Left lung (tissue), 10 donors: ENCODE measurements around the gene ADPRH. TPM values are rescaled to one million over a fixed set of nuclear protein-coding genes. Genes with fewer than 3 reads are reported as not detected.
A peak's percentile ranks its signal among the peaks of the same experiment; 100 is the strongest.
"Not testable (repeated sequence)": the region's sequence is repeated elsewhere in the genome, so short reads cannot be mapped to it uniquely, and the experiment has no call there.

Experiments
- ATAC-seq: fragments of 200-7000 bp; cut with Tn5 transposase; one replicate; pipeline ENCODE4 v1.9.1; 2020; ENCODE audit warnings: moderate library complexity
- DNase-seq, 4 donors: peaks; one replicate each; pipeline ENCODE4 v3.0.0-alpha.2; 2013 to 2020
- H3K27ac ChIP-seq, 2 donors: fragments of 200-600 bp; sonication (generic) in 1 of 2; one replicate each; pipeline versions ENCODE4 v1.5.0 to v1.8.0; 2020 to 2021
- H3K27me3 ChIP-seq, 2 donors: fragments of 200-600 bp; sonication (generic) in 1 of 2; one replicate each; pipeline versions ENCODE4 v1.5.0 to v1.8.0; 2020 to 2021
- H3K36me3 ChIP-seq, 2 donors: fragments of 200-600 bp; sonication (generic) in 1 of 2; one replicate each; pipeline versions ENCODE4 v1.5.0 to v1.8.0; 2020 to 2021
- H3K4me1 ChIP-seq, 2 donors: fragments of 200-600 bp; one replicate each; pipeline ENCODE4 v1.8.0; 2021
- H3K4me3 ChIP-seq, 2 donors: fragments of 200-600 bp; sonication (generic) in 1 of 2; one replicate each; pipeline versions ENCODE4 v1.5.0 to v1.8.0; 2020 to 2021; ENCODE audit warnings: mild to moderate bottlenecking in 1 of 2
- H3K9me3 ChIP-seq, 2 donors: fragments of 200-600 bp; sonication (generic) in 1 of 2; one replicate each; pipeline versions ENCODE4 v1.5.0 to v1.8.0; 2020 to 2021
- CTCF ChIP-seq, 2 donors: fragments of 200-600 bp; sonication (generic) in 1 of 2; IDR thresholded peaks; one replicate each; pipeline versions ENCODE4 v1.5.0 to v1.8.0; 2021; ENCODE audit warnings: antibody characterized with exemption in 2 of 2
- intact Hi-C, 2 donors: fragments of 100-400 bp; cut with DNase I; formaldehyde crosslinking; loops; one replicate each; pipeline versions ENCODE4 v1.11.2 to v1.14.2; 2022
- polyA plus RNA-seq, 6 donors: library from polyadenylated mRNA; unstranded; fragments of 120-200 nt; gene quantifications; one replicate each; pipeline ENCODE4 v1.2.1, GENCODE V29; 2013; ENCODE audit not compliant: insufficient read length in 6 of 6
- total RNA-seq, 2 donors: library from RNA; stranded (reverse); fragmentation: NEBNext Ultra II Directional; extraction: Animal tissue kit (Norgen Biotek cat#: 25700); gene quantifications; one replicate each; pipeline ENCODE4 v1.2.1, GENCODE V29; 2021
- donor health status: DM: no; HTN: yes; CAD: no.
- donor health status: DM: no; HTN: no; CAD: no.

Gene ADPRH
- total and polyA plus RNA-seq, 8 donors = 9.5 to 24.0 (median 12.9) TPM

- H3K9me3 ChIP-seq = no peaks in the 10 kb centered on the region
- intact Hi-C loops = no loop called here
Observed at GRCh38 chr3:119558626-119559317, 20.5 kb upstream of the ADPRH start.

GRCh38 chr3:119559441-119559963 is 19.8 kb upstream of the ADPRH start, which contains the start of gene CD80:
CD80 (minus strand) TSS chr3:119559614; CDS start chr3:119557728, 1,886 bp downstream.
- Histone ChIP-seq H3K27me3 (no peaks in the 10 kb centered on the region), H3K4me1 (peaks cover 0 to 18% of the 10 kb centered on the region in 2 donors), H3K4me3 (peak within 1 kb of the TSS in 1 of 2 donors; percentile 0), H3K9me3 (peaks cover 0 to 2% of the 10 kb centered on the region in 2 donors), H3K36me3 (no peaks in the 10 kb centered on the region), H3K27ac (no peak within 1 kb of the TSS)
- peak in 1 of 2 donors; percentile 10 for TF ChIP-seq CTCF (IDR thresholded peaks at IDR 0.05)
- peak in 2 of 4 donors; percentile 26 to 69 for DNase-seq
- intact Hi-C loops = no loop called here
- peak; percentile 79 for ATAC-seq

More at GRCh38 chr3:119558626-119559317, 20.5 kb upstream of the ADPRH start:
- no peak for DNase-seq
- no peaks in the 10 kb centered on the region for H3K27me3 ChIP-seq
- no peaks in the 10 kb centered on the region for H3K36me3 ChIP-seq
- H3K4me3 ChIP-seq = peak overlapping the region in 1 of 2 donors; percentile 0
- no peak for TF ChIP-seq CTCF (IDR thresholded peaks at IDR 0.05)
- H3K4me1 ChIP-seq = peaks cover 0 to 18% of the 10 kb centered on the region in 2 donors
- no peak overlapping the region for H3K27ac ChIP-seq
- no peak for ATAC-seq

- ATAC-seq (no peak), DNase-seq (no peak)
- no peak overlapping the region for H3K4me3 ChIP-seq
- intact Hi-C loops = no loop called here
- no peak overlapping the region for H3K27ac ChIP-seq
- H3K4me1 ChIP-seq = peaks cover 0 to 16% of the 10 kb centered on the region in 2 donors
- H3K36me3 ChIP-seq = no peaks in the 10 kb centered on the region
- H3K27me3 ChIP-seq = no peaks in the 10 kb centered on the region
- peaks cover 0 to 2% of the 10 kb centered on the region in 2 donors for H3K9me3 ChIP-seq
- TF ChIP-seq CTCF (IDR thresholded peaks at IDR 0.05) = no peak
Observed at GRCh38 chr3:119560160-119560559, 19.1 kb upstream of the ADPRH start.

GRCh38 chr3:119562307-119562961 is 16.9 kb upstream of the ADPRH start:
- ATAC-seq = peak; percentile 45
- Histone ChIP-seq H3K36me3 (no peaks in the 10 kb centered on the region), H3K27me3 (no peaks in the 10 kb centered on the region), H3K4me1 (peaks cover 0 to 8% of the 10 kb centered on the region in 2 donors), H3K4me3 (no peak overlapping the region), H3K9me3 (peaks cover 0 to 2% of the 10 kb centered on the region in 2 donors), H3K27ac (no peak overlapping the region)
- no peak for TF ChIP-seq CTCF (IDR thresholded peaks at IDR 0.05)
- intact Hi-C loops = no loop called here
- no peak for DNase-seq

- H3K27ac ChIP-seq, H3K4me3 ChIP-seq, H3K27me3 ChIP-seq, intact Hi-C loops, DNase-seq, H3K4me1 ChIP-seq, ATAC-seq, H3K36me3 ChIP-seq, H3K9me3 ChIP-seq: not testable (repeated sequence)
Observed at GRCh38 chr3:119563334-119563733, 16.0 kb upstream of the ADPRH start.
